Stimulated activated naive CD4-positive, alpha-beta T cell (primary cell): ENCODE measurements around the gene ANKFY1.
"Not testable (repeated sequence)": the region's sequence is repeated elsewhere in the genome, so short reads cannot be mapped to it uniquely, and the experiment has no call there.

Source experiments
- DNase-seq, 6 experiments: peaks; one replicate each; lab custom pipeline; 2025; lab: John Stamatoyannopoulos, UW

Gene ANKFY1

GRCh38 chr17:4155980-4156620, 107.7 kb downstream of the ANKFY1 start:
- DNase-seq = no peak

- DNase-seq = no peak
Observed at GRCh38 chr17:4154201-4154600, 109.6 kb downstream of the ANKFY1 start.

GRCh38 chr17:4152471-4152870, 111.3 kb downstream of the ANKFY1 start:
- DNase-seq = no peak

GRCh38 chr17:4150096-4150495, 113.7 kb downstream of the ANKFY1 start:
- DNase-seq = no peak

GRCh38 chr17:4148611-4149308, 115.0 kb downstream of the ANKFY1 start:
- DNase-seq = no peak

GRCh38 chr17:4147751-4148310, 115.9 kb downstream of the ANKFY1 start:
- DNase-seq = no peak

GRCh38 chr17:4146641-4147040, 117.1 kb downstream of the ANKFY1 start:
- no peak for DNase-seq

- DNase-seq = peak in 1 of 6 experiments; percentile 33
Observed at GRCh38 chr17:4144422-4144747, 119.4 kb downstream of the ANKFY1 start.

- DNase-seq = peak; percentile 83 to 95 (median 90)
Observed at GRCh38 chr17:4143563-4144421, 120.0 kb downstream of the ANKFY1 start.

GRCh38 chr17:4142107-4142900, 121.5 kb downstream of the ANKFY1 start:
- DNase-seq = peak in 2 of 6 experiments; percentile 43 to 53

GRCh38 chr17:4140125-4140524, 123.7 kb downstream of the ANKFY1 start:
- no peak for DNase-seq

- DNase-seq = not testable (repeated sequence)
Observed at GRCh38 chr17:4138906-4139526, 124.8 kb downstream of the ANKFY1 start.

- DNase-seq = no peak
Observed at GRCh38 chr17:4136373-4136772, 127.4 kb downstream of the ANKFY1 start.

GRCh38 chr17:4135489-4135888, 128.3 kb downstream of the ANKFY1 start:
- DNase-seq = no peak

- DNase-seq = no peak
Observed at GRCh38 chr17:4134721-4135120, 129.1 kb downstream of the ANKFY1 start.

GRCh38 chr17:4130715-4131114, 133.1 kb downstream of the ANKFY1 start:
- no peak for DNase-seq

- DNase-seq = no peak
Observed at GRCh38 chr17:4127555-4127954, 136.2 kb downstream of the ANKFY1 start.

- DNase-seq = no peak
Observed at GRCh38 chr17:4125552-4125951, 138.2 kb downstream of the ANKFY1 start.

GRCh38 chr17:4124999-4125398, 138.8 kb downstream of the ANKFY1 start:
- DNase-seq = no peak

GRCh38 chr17:4120332-4120731, 143.4 kb downstream of the ANKFY1 start:
- DNase-seq = no peak

GRCh38 chr17:4119299-4119698, 144.5 kb downstream of the ANKFY1 start:
- DNase-seq = no peak
